ENCODE measurements around the gene UPK2. TPM values are rescaled to one million over a fixed set of nuclear protein-coding genes. Genes with fewer than 3 reads are reported as not detected.

The UPK2 gene
- total and polyA plus RNA-seq, 2 of the 13 experiments (the other 11 are each of a cell fraction or from before 2014, with no cell fraction given), result not detected

DNA sequence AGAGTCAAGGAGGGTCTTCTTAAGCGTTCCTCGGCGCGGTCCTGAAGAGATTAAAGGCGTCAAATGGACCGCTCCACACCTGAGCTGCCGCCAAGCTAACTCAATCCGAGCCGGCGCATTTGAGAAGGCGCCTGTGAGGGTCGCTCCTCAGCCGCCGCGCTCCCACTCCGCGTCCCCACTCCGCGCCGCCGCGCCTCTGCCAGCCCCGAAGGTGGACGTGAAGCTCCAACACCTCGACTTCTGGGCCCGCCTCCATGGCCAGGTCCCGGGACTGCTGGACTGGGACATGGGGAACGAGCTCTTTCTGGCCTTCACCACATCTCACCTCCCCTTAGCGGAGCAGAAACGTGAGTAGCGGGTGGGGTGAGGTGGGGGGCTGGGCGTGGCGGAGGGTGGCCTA is 15.5 kb downstream of the UPK2 start, which contains the start of gene FOXR1:
Gene FOXR1, plus strand, starts transcription at position 116 of the 400 bp plus-strand sequence. Its CDS starts 171 bp downstream, at position 287.
- intact Hi-C loops (cut with micrococcal nuclease; ENCODE audit: unreplicated experiment), result no loop called here
- in situ Hi-C loops (cut with HindIII; ENCODE audit: extremely low pct_ligation_motif_present, low pct_unique_long_range_greater_than_20kb), result no loop called here
- Histone ChIP-seq H2AFZ (ENCODE audit: low read length) (no peak within 1 kb of the TSS), H3K36me3 (replicated peaks in 1 of 2; ENCODE audit: control insufficient read depth in 1 of 2, insufficient read depth in 2 of 2, low read length in 2 of 2) (no peaks in the 10 kb centered on the region), H3K27ac (ENCODE audit: extremely low read length, insufficient read depth, low read length) (no peak within 1 kb of the TSS), H3K4me2 (ENCODE audit: low read depth, low read length) (no peak within 1 kb of the TSS), H3K27me3 (ENCODE audit: control insufficient read depth in 1 of 2, insufficient read depth in 2 of 2, low read length in 2 of 2) (no peaks in the 10 kb centered on the region; a peak in 1 of 5 replicates), H3K4me1 (ENCODE audit: insufficient read depth, low read length) (no peaks in the 10 kb centered on the region), H3K9ac (ENCODE audit: insufficient read depth, low read depth, low read length) (no peak within 1 kb of the TSS), H3K79me2 (ENCODE audit: insufficient read depth, low read length) (no peaks in the 10 kb centered on the region), H3K9me3 (ENCODE audit: low read length) (no peaks in the 10 kb centered on the region), H3K4me3 (replicated peaks in 1 of 3; ENCODE audit: insufficient read depth in 1 of 3, low read depth in 2 of 3, low read length in 3 of 3) (no peak within 1 kb of the TSS), H4K20me1 (ENCODE audit: insufficient read depth, low read length) (no peaks in the 10 kb centered on the region)
- FAIRE-seq (no peak), ATAC-seq (no peak), DNase-seq (ENCODE audit: low spot score) (no peak)
- WGBS (ENCODE audit: low lambda C conversion rate), result 89% methylated on average over 28 of the region's 33 CpGs
- no peak for TF ChIP-seq ZBTB21 (CRISPR knock-in tag; IDR thresholded peaks at IDR 0.05)
- TF ChIP-seq, protein P1, sequence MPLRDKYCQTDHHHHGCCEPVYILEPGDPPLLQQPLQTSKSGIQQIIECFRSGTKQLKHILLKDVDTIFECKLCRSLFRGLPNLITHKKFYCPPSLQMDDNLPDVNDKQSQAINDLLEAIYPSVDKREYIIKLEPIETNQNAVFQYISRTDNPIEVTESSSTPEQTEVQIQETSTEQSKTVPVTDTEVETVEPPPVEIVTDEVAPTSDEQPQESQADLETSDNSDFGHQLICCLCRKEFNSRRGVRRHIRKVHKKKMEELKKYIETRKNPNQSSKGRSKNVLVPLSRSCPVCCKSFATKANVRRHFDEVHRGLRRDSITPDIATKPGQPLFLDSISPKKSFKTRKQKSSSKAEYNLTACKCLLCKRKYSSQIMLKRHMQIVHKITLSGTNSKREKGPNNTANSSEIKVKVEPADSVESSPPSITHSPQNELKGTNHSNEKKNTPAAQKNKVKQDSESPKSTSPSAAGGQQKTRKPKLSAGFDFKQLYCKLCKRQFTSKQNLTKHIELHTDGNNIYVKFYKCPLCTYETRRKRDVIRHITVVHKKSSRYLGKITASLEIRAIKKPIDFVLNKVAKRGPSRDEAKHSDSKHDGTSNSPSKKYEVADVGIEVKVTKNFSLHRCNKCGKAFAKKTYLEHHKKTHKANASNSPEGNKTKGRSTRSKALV (CRISPR knock-in tag; IDR thresholded peaks at IDR 0.05), result no peak
- POLR2A ChIA-PET, result no interaction called here
- no TSS peak for BruUV-seq (replicated peaks)
- CTCF ChIA-PET (ENCODE audit: low intra/inter-chr PET ratio, low total read pairs), result no interaction called here

DNA sequence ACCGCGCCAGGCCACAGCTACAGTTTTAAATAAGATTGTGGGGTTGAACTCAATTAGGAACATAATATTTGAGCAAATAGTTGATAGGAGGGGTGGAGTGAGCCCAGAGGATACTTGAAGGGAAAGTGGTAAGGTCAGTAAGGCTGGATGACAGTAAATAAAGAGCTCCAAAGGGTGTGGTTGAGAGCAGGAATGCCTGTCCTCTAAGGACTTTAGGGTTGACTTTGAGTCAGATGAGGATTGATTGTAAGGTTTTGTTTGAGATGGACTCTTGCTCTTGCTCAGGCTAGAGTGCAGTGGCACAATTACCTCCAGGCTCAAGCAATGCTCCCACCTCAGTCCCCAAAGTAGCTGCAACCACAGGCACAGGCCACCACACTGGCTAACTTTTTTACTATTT is 17.9 kb downstream of the UPK2 start:
- 97% methylated on average over 2 of the region's 2 CpGs for whole genome bisulfite sequencing (ENCODE audit: low lambda C conversion rate)
- Histone ChIP-seq H3K9ac (ENCODE audit: insufficient read depth, low read depth, low read length) (no peak overlapping the region), H3K27ac (ENCODE audit: extremely low read length, insufficient read depth, low read length) (no peak overlapping the region), H4K20me1 (ENCODE audit: insufficient read depth, low read length) (no peaks in the 10 kb centered on the region), H3K9me3 (ENCODE audit: low read length) (no peaks in the 10 kb centered on the region), H3K27me3 (ENCODE audit: control insufficient read depth in 1 of 2, insufficient read depth in 2 of 2, low read length in 2 of 2) (peaks cover 0 to 5% of the 10 kb centered on the region in 2 experiments; a peak in 2 of 5 replicates), H3K4me3 (replicated peaks in 1 of 3; ENCODE audit: insufficient read depth in 1 of 3, low read depth in 2 of 3, low read length in 3 of 3) (no peak overlapping the region), H2AFZ (ENCODE audit: low read length) (no peak overlapping the region), H3K4me2 (ENCODE audit: low read depth, low read length) (no peak overlapping the region), H3K36me3 (replicated peaks in 1 of 2; ENCODE audit: control insufficient read depth in 1 of 2, insufficient read depth in 2 of 2, low read length in 2 of 2) (no peaks in the 10 kb centered on the region), H3K4me1 (ENCODE audit: insufficient read depth, low read length) (no peaks in the 10 kb centered on the region), H3K79me2 (ENCODE audit: insufficient read depth, low read length) (no peaks in the 10 kb centered on the region)
- ATAC-seq (no peak), DNase-seq (ENCODE audit: low spot score) (no peak), FAIRE-seq (no peak)
- ChIA-PET CTCF (ENCODE audit: low intra/inter-chr PET ratio, low total read pairs) (no interaction called here), POLR2A (no interaction called here)
- TF ChIP-seq SALL1 (CRISPR knock-in tag; IDR thresholded peaks at IDR 0.05) (no peak), SYNCRIP (IDR thresholded peaks at IDR 0.05; ENCODE audit: insufficient read depth, low read depth, low read length) (no peak)
- BruUV-seq (replicated peaks), result no TSS peak
- in situ Hi-C loops (cut with HindIII; ENCODE audit: extremely low pct_ligation_motif_present, low pct_unique_long_range_greater_than_20kb) (no loop called here), intact Hi-C loops (cut with micrococcal nuclease; ENCODE audit: unreplicated experiment) (no loop called here)

Measured in HepG2 (cell line).